Measurements from ENCODE around the gene SLC66A1.

SLC66A1 gene

DNA sequence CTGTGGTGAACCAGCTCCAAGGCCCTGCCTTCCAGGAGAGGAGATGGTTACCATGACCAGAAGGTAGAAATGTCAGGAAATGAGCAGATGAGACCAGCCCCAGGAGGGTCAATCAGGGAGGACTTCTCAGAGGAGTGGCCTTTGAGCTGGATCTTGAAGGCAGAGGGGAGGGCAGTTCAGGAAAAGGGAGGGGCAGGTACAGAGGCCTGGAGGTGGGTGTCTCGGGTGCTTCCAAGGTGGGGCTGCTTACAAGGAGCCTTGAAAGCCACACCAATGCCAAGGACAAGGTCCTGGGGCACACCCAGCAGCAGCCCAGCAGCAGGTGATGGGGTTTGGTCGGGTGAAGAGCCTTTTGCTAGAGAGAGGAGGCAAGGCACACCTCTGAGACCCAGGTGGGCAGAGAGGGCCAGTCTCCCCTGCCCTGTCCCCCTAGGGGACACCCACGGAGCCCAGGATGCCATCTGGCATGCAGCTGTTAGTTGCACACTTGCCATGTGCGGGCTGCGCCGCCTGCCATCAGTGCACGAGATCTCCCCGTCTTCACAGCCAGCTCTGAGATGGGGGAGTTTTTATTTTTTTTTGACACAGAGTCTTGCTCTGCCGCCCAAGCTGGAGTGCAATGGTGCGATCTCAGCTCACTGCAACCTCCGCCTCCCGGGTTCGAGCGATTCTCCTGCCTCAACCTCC, 18.5 kb downstream of the SLC66A1 start:
- no peak overlapping the region for H3K4me2 ChIP-seq (ENCODE audit: low read length)
- no peaks in the 10 kb centered on the region for H3K36me3 ChIP-seq (ENCODE audit: insufficient read depth, low read length)
- no peak for TF ChIP-seq EZH2 (IDR thresholded peaks at IDR 0.05; ENCODE audit: borderline replicate concordance, low read length)
- TF ChIP-seq, protein P1, sequence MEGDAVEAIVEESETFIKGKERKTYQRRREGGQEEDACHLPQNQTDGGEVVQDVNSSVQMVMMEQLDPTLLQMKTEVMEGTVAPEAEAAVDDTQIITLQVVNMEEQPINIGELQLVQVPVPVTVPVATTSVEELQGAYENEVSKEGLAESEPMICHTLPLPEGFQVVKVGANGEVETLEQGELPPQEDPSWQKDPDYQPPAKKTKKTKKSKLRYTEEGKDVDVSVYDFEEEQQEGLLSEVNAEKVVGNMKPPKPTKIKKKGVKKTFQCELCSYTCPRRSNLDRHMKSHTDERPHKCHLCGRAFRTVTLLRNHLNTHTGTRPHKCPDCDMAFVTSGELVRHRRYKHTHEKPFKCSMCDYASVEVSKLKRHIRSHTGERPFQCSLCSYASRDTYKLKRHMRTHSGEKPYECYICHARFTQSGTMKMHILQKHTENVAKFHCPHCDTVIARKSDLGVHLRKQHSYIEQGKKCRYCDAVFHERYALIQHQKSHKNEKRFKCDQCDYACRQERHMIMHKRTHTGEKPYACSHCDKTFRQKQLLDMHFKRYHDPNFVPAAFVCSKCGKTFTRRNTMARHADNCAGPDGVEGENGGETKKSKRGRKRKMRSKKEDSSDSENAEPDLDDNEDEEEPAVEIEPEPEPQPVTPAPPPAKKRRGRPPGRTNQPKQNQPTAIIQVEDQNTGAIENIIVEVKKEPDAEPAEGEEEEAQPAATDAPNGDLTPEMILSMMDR (IDR thresholded peaks at IDR 0.05; ENCODE audit: low read length), result no peak
- H3K27me3 ChIP-seq (ENCODE audit: insufficient read depth, low read length), result no peaks in the 10 kb centered on the region
- H2AFZ ChIP-seq (ENCODE audit: low read length), result no peak overlapping the region
- H3K9me3 ChIP-seq (ENCODE audit: low read length), result no peaks in the 10 kb centered on the region
- H3K9me2 ChIP-seq (ENCODE audit: low read depth, low read length), result no peaks in the 10 kb centered on the region
- H3K4me1 ChIP-seq (ENCODE audit: insufficient read depth, low read length, severe bottlenecking), result peaks cover 10% of the 10 kb centered on the region
- no peaks in the 10 kb centered on the region for H3F3A ChIP-seq (ENCODE audit: insufficient read depth, low read length)
- H3K79me2 ChIP-seq (ENCODE audit: insufficient read depth, low read length), result no peaks in the 10 kb centered on the region
- no peak overlapping the region for H3K9ac ChIP-seq (ENCODE audit: low read length)
- no peak overlapping the region for H3K4me3 ChIP-seq (ENCODE audit: low read depth, low read length, poor library complexity, severe bottlenecking)
- no peak overlapping the region for H3K27ac ChIP-seq (ENCODE audit: low read depth, low read length, poor library complexity, severe bottlenecking)
- H4K20me1 ChIP-seq (ENCODE audit: insufficient read depth, low read length), result no peaks in the 10 kb centered on the region

- no peak overlapping the region for H3K4me2 ChIP-seq (ENCODE audit: low read length)
- no peak for TF ChIP-seq EZH2 (IDR thresholded peaks at IDR 0.05; ENCODE audit: borderline replicate concordance, low read length)
- TF ChIP-seq, protein P1 (IDR thresholded peaks at IDR 0.05; ENCODE audit: low read length), result no peak
- H3K9ac ChIP-seq (ENCODE audit: low read length), result no peak overlapping the region
- H3K27me3 ChIP-seq (ENCODE audit: insufficient read depth, low read length), result no peaks in the 10 kb centered on the region
- no peaks in the 10 kb centered on the region for H4K20me1 ChIP-seq (ENCODE audit: insufficient read depth, low read length)
- H3K27ac ChIP-seq (ENCODE audit: low read depth, low read length, poor library complexity, severe bottlenecking), result no peak overlapping the region
- H3K79me2 ChIP-seq (ENCODE audit: insufficient read depth, low read length), result no peaks in the 10 kb centered on the region
- H3K9me3 ChIP-seq (ENCODE audit: low read length), result no peaks in the 10 kb centered on the region
- no peaks in the 10 kb centered on the region for H3K36me3 ChIP-seq (ENCODE audit: insufficient read depth, low read length)
- no peaks in the 10 kb centered on the region for H3K9me2 ChIP-seq (ENCODE audit: low read depth, low read length)
- H2AFZ ChIP-seq (ENCODE audit: low read length), result no peak overlapping the region
- no peak overlapping the region for H3K4me3 ChIP-seq (ENCODE audit: low read depth, low read length, poor library complexity, severe bottlenecking)
- no peaks in the 10 kb centered on the region for H3F3A ChIP-seq (ENCODE audit: insufficient read depth, low read length)
- peaks cover 2% of the 10 kb centered on the region for H3K4me1 ChIP-seq (ENCODE audit: insufficient read depth, low read length, severe bottlenecking)
These were observed 19.2 kb downstream of the SLC66A1 start for GRCh38 chr1:19331262-19331878.

DNA sequence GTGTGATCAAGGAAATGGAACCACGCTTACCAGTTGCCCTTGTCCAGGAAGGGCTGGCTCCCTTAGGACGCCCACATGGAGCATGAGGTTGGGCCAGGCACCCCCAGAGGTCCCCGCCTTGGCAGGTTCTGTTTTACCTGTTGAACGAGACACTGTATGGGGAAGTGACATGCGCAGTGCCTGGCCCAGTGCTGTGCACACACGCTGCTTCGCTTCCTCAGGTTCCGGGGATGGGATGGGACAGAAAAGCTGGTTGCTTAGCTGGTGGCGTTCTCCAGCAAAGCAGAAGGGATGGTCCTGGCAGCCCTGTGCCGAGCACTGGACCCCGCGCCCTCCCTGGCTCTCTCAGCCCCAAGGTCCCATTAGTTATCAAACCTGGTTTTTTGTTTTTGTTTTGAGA, 20.7 kb downstream of the SLC66A1 start:
- no peaks in the 10 kb centered on the region for H3F3A ChIP-seq (ENCODE audit: insufficient read depth, low read length)
- H3K4me2 ChIP-seq (ENCODE audit: low read length), result no peak overlapping the region
- H3K27ac ChIP-seq (ENCODE audit: low read depth, low read length, poor library complexity, severe bottlenecking), result no peak overlapping the region
- H3K9me3 ChIP-seq (ENCODE audit: low read length), result no peaks in the 10 kb centered on the region
- H3K4me3 ChIP-seq (ENCODE audit: low read depth, low read length, poor library complexity, severe bottlenecking), result no peak overlapping the region
- H4K20me1 ChIP-seq (ENCODE audit: insufficient read depth, low read length), result no peaks in the 10 kb centered on the region
- no peaks in the 10 kb centered on the region for H3K79me2 ChIP-seq (ENCODE audit: insufficient read depth, low read length)
- H3K27me3 ChIP-seq (ENCODE audit: insufficient read depth, low read length), result no peaks in the 10 kb centered on the region
- no peaks in the 10 kb centered on the region for H3K9me2 ChIP-seq (ENCODE audit: low read depth, low read length)
- H3K4me1 ChIP-seq (ENCODE audit: insufficient read depth, low read length, severe bottlenecking), result no peaks in the 10 kb centered on the region
- TF ChIP-seq EZH2 (IDR thresholded peaks at IDR 0.05; ENCODE audit: borderline replicate concordance, low read length), result no peak
- TF ChIP-seq, protein P1 (IDR thresholded peaks at IDR 0.05; ENCODE audit: low read length), result no peak
- no peaks in the 10 kb centered on the region for H3K36me3 ChIP-seq (ENCODE audit: insufficient read depth, low read length)
- no peak overlapping the region for H3K9ac ChIP-seq (ENCODE audit: low read length)
- no peak overlapping the region for H2AFZ ChIP-seq (ENCODE audit: low read length)

Data from OCI-LY1 (cell line).